ENCODE data around the gene INPP4B. TPM values are rescaled to one million over a fixed set of nuclear protein-coding genes. Genes with fewer than 3 reads are reported as not detected.

INPP4B gene
- polyA plus RNA-seq, 1 of the 3 experiments (the other 2 are of a cell fraction): 0.08 TPM

GRCh38 chr4:142535009-142535408 lies 311.1 kb downstream of the INPP4B start:
- no peak overlapping the region for H3K27ac ChIP-seq (ENCODE audit: low read depth in 2 of 2, low read length in 1 of 2)
- no peaks in the 10 kb centered on the region for H4K20me1 ChIP-seq (ENCODE audit: insufficient read depth)
- TF ChIP-seq REST (IDR thresholded peaks at IDR 0.05; ENCODE audit: low read depth, low read length) (no peak), FOSL2 (IDR thresholded peaks at IDR 0.05; ENCODE audit: borderline replicate concordance, low read depth) (peak; percentile 25; the same call in 1 of the 2 replicates), RAD21 (IDR thresholded peaks at IDR 0.05; ENCODE audit: low read length) (no peak), RCOR1 (IDR thresholded peaks at IDR 0.05; ENCODE audit: low read length) (no peak)
- H3K36me3 ChIP-seq (replicated peaks in 1 of 2; ENCODE audit: control insufficient read depth in 1 of 2, insufficient read depth in 2 of 2, low read length in 1 of 2): no peaks in the 10 kb centered on the region
- CTCF ChIA-PET: no interaction called here
- H3K9ac ChIP-seq: no peak overlapping the region
- no peak overlapping the region for H3K4me2 ChIP-seq
- H3K9me2 ChIP-seq: no peaks in the 10 kb centered on the region
- no peaks in the 10 kb centered on the region; the same call in 1 of the 2 replicates for H3K9me3 ChIP-seq
- no peaks in the 10 kb centered on the region for H3K79me2 ChIP-seq (ENCODE audit: insufficient read depth)
- H3K27me3 ChIP-seq (ENCODE audit: insufficient read depth): no peaks in the 10 kb centered on the region
- DNase-seq: no peak
- no peak overlapping the region for H3K4me3 ChIP-seq (ENCODE audit: low read depth in 2 of 2, low read length in 1 of 2)
- peaks cover 0 to 3% of the 10 kb centered on the region in 2 experiments; a peak in 1 of 4 replicates for H3K4me1 ChIP-seq (ENCODE audit: control insufficient read depth in 1 of 2, insufficient read depth in 2 of 2, low read depth in 1 of 2, low read length in 1 of 2)
- H3F3A ChIP-seq (replicated peaks; ENCODE audit: insufficient read depth): no peaks in the 10 kb centered on the region
- POLR2A ChIA-PET: no interaction called here
- 82% methylated on average over 1 of the region's 1 CpG for WGBS (ENCODE audit: low lambda C conversion rate)
- H2AFZ ChIP-seq (ENCODE audit: low read depth): no peak overlapping the region

- Histone ChIP-seq H3K9ac (no peak overlapping the region), H3K9me2 (no peaks in the 10 kb centered on the region), H3K79me2 (ENCODE audit: insufficient read depth) (no peaks in the 10 kb centered on the region), H3K4me1 (ENCODE audit: control insufficient read depth in 1 of 2, insufficient read depth in 2 of 2, low read depth in 1 of 2, low read length in 1 of 2) (peaks cover 0 to 3% of the 10 kb centered on the region in 2 experiments; a peak in 1 of 4 replicates), H3K27me3 (ENCODE audit: insufficient read depth) (no peaks in the 10 kb centered on the region), H3F3A (replicated peaks; ENCODE audit: insufficient read depth) (no peaks in the 10 kb centered on the region), H3K4me3 (ENCODE audit: low read depth in 2 of 2, low read length in 1 of 2) (no peak overlapping the region), H3K36me3 (replicated peaks in 1 of 2; ENCODE audit: control insufficient read depth in 1 of 2, insufficient read depth in 2 of 2, low read length in 1 of 2) (no peaks in the 10 kb centered on the region), H3K4me2 (no peak overlapping the region), H2AFZ (ENCODE audit: low read depth) (no peak overlapping the region), H3K9me3 (no peaks in the 10 kb centered on the region; the same call in 1 of the 2 replicates), H4K20me1 (ENCODE audit: insufficient read depth) (no peaks in the 10 kb centered on the region), H3K27ac (ENCODE audit: low read depth in 2 of 2, low read length in 1 of 2) (no peak overlapping the region)
- ChIA-PET POLR2A (no interaction called here), CTCF (no interaction called here)
- 87% methylated on average over 5 of the region's 5 CpGs for WGBS (ENCODE audit: low lambda C conversion rate)
- no peak for DNase-seq
- no peak for TF ChIP-seq MEF2A (IDR thresholded peaks at IDR 0.05; ENCODE audit: borderline replicate concordance, low read depth)
- TF ChIP-seq RCOR1 (IDR thresholded peaks at IDR 0.05; ENCODE audit: low read length): no peak
- no peak for TF ChIP-seq RAD21 (IDR thresholded peaks at IDR 0.05; ENCODE audit: low read length)
- no peak for TF ChIP-seq RXRA (IDR thresholded peaks at IDR 0.05; ENCODE audit: borderline replicate concordance, low read depth)
- no peak for TF ChIP-seq MXI1 (IDR thresholded peaks at IDR 0.05; ENCODE audit: low read depth, low read length)
- no peak for TF ChIP-seq EP300 (IDR thresholded peaks at IDR 0.05; ENCODE audit: borderline replicate concordance in 1 of 2, low read depth in 1 of 2, low read length in 1 of 2)
- TF ChIP-seq MAX (IDR thresholded peaks at IDR 0.05; ENCODE audit: low read depth): no peak
- no peak for TF ChIP-seq JUND (IDR thresholded peaks at IDR 0.05)
- no peak for TF ChIP-seq CHD2 (IDR thresholded peaks at IDR 0.05; ENCODE audit: low read length, partially characterized antibody)
- TF ChIP-seq TEAD4 (IDR thresholded peaks at IDR 0.05; ENCODE audit: borderline replicate concordance, insufficient read depth): no peak
- no peak for TF ChIP-seq IRF3 (IDR thresholded peaks at IDR 0.05; ENCODE audit: low read depth, low read length)
- TF ChIP-seq TAF1 (IDR thresholded peaks at IDR 0.05; ENCODE audit: borderline replicate concordance, low read depth, low read length): no peak
- no peak for TF ChIP-seq PBX3 (IDR thresholded peaks at IDR 0.05)
- TF ChIP-seq CTCF (IDR thresholded peaks at IDR 0.05): no peak
Observed at GRCh38 chr4:142532054-142532453, 314.0 kb downstream of the INPP4B start.
